Skeletal muscle satellite cell (primary cell): ENCODE data around the gene NHERF2.
A peak's percentile ranks its signal among the peaks of the same experiment; 100 is the strongest.

Experiments
- H3K27me3 ChIP-seq: 2 replicates; pipeline ENCODE4 v1.7.0; 2013; ENCODE audit warnings: low read length; ENCODE audit not compliant: control insufficient read depth, insufficient read depth
- H3K36me3 ChIP-seq: 2 replicates; pipeline ENCODE4 v1.7.0; 2013; ENCODE audit warnings: mild to moderate bottlenecking, control low read depth, low read length; ENCODE audit not compliant: insufficient read depth
- H3K4me1 ChIP-seq: 2 replicates; pipeline ENCODE4 v1.7.0; 2013; ENCODE audit warnings: low read length; ENCODE audit not compliant: control insufficient read depth, insufficient read depth
- H3K4me2 ChIP-seq: 2 replicates; pipeline ENCODE4 v1.7.0; 2013; ENCODE audit warnings: mild to moderate bottlenecking, low read length
- H3K4me3 ChIP-seq: 2 replicates; pipeline ENCODE4 v1.7.0; 2013; ENCODE audit warnings: low read length
- H3K9ac ChIP-seq: 2 replicates; pipeline ENCODE4 v1.7.0; 2013; ENCODE audit warnings: mild to moderate bottlenecking, low read depth, low read length, moderate library complexity
- H3K9me3 ChIP-seq: replicated peaks from 2 replicates; pipeline ENCODE4 v1.7.0; 2013; ENCODE audit warnings: mild to moderate bottlenecking, control low read depth, low read length

Gene NHERF2

DNA sequence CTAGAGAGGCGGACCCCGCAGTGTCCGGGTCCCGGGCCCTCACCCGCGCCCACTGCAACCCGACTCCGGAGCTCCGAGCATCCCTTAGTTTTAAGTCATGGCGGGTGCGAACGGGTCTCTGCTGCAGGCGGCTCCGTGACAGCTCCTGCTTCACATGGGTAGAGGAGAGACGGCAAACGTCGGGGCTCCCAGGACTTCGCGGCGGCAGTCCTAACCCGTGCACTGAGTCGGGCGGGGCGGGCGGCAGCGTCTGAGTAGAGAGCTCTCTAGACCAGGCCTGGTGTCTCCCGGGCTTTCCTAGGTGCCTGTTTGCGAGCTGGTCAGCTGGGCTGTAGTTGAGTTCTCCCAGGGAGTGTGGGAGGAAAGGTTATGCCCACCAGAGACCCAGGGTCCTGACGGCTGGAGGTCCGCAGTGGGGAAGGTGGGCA lies 21.4 kb downstream of the NHERF2 start:
- H3K4me3 ChIP-seq: peak overlapping the region; percentile 93
- peaks cover 32% of the 10 kb centered on the region for H3K4me1 ChIP-seq
- no peaks in the 10 kb centered on the region for H3K27me3 ChIP-seq
- H3K9ac ChIP-seq: peak overlapping the region; percentile 87
- no peaks in the 10 kb centered on the region for H3K9me3 ChIP-seq
- peaks cover 25% of the 10 kb centered on the region for H3K36me3 ChIP-seq
- H3K4me2 ChIP-seq: peak overlapping the region; percentile 94

DNA sequence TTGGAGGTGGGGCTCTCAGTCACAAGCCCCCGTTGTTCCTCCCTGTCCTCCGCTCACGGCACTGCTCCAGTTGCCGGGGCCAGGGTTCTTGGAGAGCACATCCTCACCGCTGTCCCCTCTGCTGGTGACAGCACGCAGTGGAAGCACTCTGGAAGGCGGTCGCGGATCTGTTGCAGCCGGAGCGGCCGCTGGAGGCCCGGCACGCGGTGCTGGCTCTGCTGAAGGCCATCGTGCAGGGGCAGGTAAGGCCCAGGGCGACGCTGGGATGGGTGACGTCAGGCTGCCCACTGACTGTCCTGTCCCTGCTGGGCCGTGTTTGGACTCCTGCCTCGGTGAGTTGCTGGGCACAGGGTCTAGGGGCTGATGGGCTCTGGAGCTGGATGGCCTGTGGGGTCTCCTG lies 26.5 kb downstream of the NHERF2 start:
- no peaks in the 10 kb centered on the region for H3K27me3 ChIP-seq
- no peak overlapping the region for H3K4me3 ChIP-seq
- no peak overlapping the region for H3K9ac ChIP-seq
- peaks cover 10% of the 10 kb centered on the region for H3K4me1 ChIP-seq
- no peak overlapping the region for H3K4me2 ChIP-seq
- peaks cover 59% of the 10 kb centered on the region for H3K36me3 ChIP-seq
- H3K9me3 ChIP-seq: no peaks in the 10 kb centered on the region

- no peaks in the 10 kb centered on the region for H3K9me3 ChIP-seq
- H3K4me1 ChIP-seq: peaks cover 4% of the 10 kb centered on the region
- no peaks in the 10 kb centered on the region for H3K27me3 ChIP-seq
- no peak overlapping the region for H3K9ac ChIP-seq
- no peak overlapping the region for H3K4me3 ChIP-seq
- H3K36me3 ChIP-seq: peaks cover 65% of the 10 kb centered on the region
- no peak overlapping the region for H3K4me2 ChIP-seq
Measured at GRCh38 chr16:2053897-2054296, 27.2 kb downstream of the NHERF2 start.

- Histone ChIP-seq H3K4me2 (no peak overlapping the region), H3K27me3 (no peaks in the 10 kb centered on the region), H3K36me3 (peaks cover 65% of the 10 kb centered on the region), H3K9me3 (no peaks in the 10 kb centered on the region), H3K9ac (no peak overlapping the region), H3K4me1 (no peaks in the 10 kb centered on the region), H3K4me3 (no peak overlapping the region)
Measured at GRCh38 chr16:2054543-2055245, 28.0 kb downstream of the NHERF2 start.

- no peaks in the 10 kb centered on the region for H3K27me3 ChIP-seq
- H3K9ac ChIP-seq: no peak overlapping the region
- no peaks in the 10 kb centered on the region for H3K4me1 ChIP-seq
- no peak overlapping the region for H3K4me2 ChIP-seq
- H3K9me3 ChIP-seq: no peaks in the 10 kb centered on the region
- peaks cover 71% of the 10 kb centered on the region for H3K36me3 ChIP-seq
- H3K4me3 ChIP-seq: no peak overlapping the region
Measured at GRCh38 chr16:2056077-2056476, 29.4 kb downstream of the NHERF2 start.

DNA sequence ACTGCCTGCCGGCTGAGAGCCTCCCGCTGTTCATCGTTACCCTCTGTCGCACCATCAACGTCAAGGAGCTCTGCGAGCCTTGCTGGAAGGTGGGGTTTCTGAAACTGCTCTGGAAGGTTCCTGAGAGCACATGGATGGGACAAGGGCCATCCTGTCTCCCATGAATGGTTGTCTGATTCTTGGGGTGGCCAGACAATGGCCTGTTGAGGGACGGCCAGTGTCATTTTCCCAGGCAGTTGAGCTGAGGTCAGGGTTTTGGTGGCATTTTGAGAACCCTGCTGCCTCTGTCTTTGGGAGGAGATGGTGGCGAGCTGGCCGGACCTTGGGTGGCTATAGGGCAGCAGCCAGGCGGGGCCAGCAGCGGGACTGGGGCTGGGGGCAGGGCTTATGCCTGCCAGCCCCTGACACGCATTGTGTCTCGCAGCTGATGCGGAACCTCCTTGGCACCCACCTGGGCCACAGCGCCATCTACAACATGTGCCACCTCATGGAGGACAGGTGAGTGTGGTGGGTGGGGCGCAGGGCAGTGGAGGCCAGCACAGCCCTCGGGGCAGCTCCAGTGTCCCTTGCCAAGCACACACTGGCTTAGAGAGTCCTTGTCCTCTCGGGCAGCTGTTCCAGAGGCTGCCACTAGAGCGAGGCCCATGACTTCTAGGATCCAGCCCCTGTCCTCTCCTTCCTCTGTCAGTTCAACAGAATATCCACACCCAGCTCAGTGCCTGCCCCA lies 30.1 kb downstream of the NHERF2 start:
- no peak overlapping the region for H3K9ac ChIP-seq
- no peak overlapping the region for H3K4me2 ChIP-seq
- peaks cover 67% of the 10 kb centered on the region for H3K36me3 ChIP-seq
- H3K4me3 ChIP-seq: no peak overlapping the region
- H3K4me1 ChIP-seq: no peaks in the 10 kb centered on the region
- no peaks in the 10 kb centered on the region for H3K27me3 ChIP-seq
- no peaks in the 10 kb centered on the region for H3K9me3 ChIP-seq

- no peaks in the 10 kb centered on the region for H3K4me1 ChIP-seq
- H3K9me3 ChIP-seq: no peaks in the 10 kb centered on the region
- no peak overlapping the region for H3K9ac ChIP-seq
- no peak overlapping the region for H3K4me2 ChIP-seq
- H3K4me3 ChIP-seq: no peak overlapping the region
- H3K36me3 ChIP-seq: peaks cover 66% of the 10 kb centered on the region
- H3K27me3 ChIP-seq: no peaks in the 10 kb centered on the region
Measured at GRCh38 chr16:2057438-2057837, 30.7 kb downstream of the NHERF2 start.

DNA sequence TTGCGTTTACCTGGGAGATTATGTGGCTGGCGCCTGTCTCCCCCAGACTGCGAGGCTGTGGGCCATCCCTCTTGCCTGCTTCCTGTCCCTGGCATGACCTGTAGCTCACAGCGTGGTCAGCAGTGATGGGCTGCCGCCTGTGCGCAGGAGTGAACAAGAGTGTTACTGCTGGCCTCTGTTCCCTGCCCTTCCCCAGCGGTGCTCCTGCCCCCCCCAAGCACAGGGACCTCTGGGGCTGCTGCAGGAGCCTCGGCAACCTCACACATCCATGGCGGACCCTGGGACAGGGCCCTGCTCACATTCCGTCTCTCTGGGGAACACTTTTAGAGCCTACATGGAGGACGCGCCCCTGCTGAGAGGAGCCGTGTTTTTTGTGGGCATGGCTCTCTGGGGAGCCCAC lies 31.7 kb downstream of the NHERF2 start:
- Histone ChIP-seq H3K9ac (no peak overlapping the region), H3K27me3 (no peaks in the 10 kb centered on the region), H3K4me2 (no peak overlapping the region), H3K4me3 (no peak overlapping the region), H3K9me3 (no peaks in the 10 kb centered on the region), H3K4me1 (no peaks in the 10 kb centered on the region), H3K36me3 (peaks cover 65% of the 10 kb centered on the region)

- no peaks in the 10 kb centered on the region for H3K9me3 ChIP-seq
- H3K36me3 ChIP-seq: peaks cover 65% of the 10 kb centered on the region
- H3K9ac ChIP-seq: no peak overlapping the region
- no peaks in the 10 kb centered on the region for H3K27me3 ChIP-seq
- H3K4me2 ChIP-seq: no peak overlapping the region
- no peak overlapping the region for H3K4me3 ChIP-seq
- H3K4me1 ChIP-seq: no peaks in the 10 kb centered on the region
Measured at GRCh38 chr16:2058872-2059271, 32.2 kb downstream of the NHERF2 start.

- Histone ChIP-seq H3K9me3 (no peaks in the 10 kb centered on the region), H3K27me3 (no peaks in the 10 kb centered on the region), H3K36me3 (peaks cover 64% of the 10 kb centered on the region), H3K4me3 (no peak overlapping the region), H3K4me1 (no peaks in the 10 kb centered on the region), H3K4me2 (no peak overlapping the region), H3K9ac (no peak overlapping the region)
Measured at GRCh38 chr16:2060346-2060745, 33.6 kb downstream of the NHERF2 start.

- H3K4me2 ChIP-seq: no peak overlapping the region
- H3K27me3 ChIP-seq: no peaks in the 10 kb centered on the region
- H3K4me1 ChIP-seq: no peaks in the 10 kb centered on the region
- no peak overlapping the region for H3K4me3 ChIP-seq
- H3K9ac ChIP-seq: no peak overlapping the region
- no peaks in the 10 kb centered on the region for H3K9me3 ChIP-seq
- peaks cover 71% of the 10 kb centered on the region for H3K36me3 ChIP-seq
Measured at GRCh38 chr16:2061023-2061422, 34.3 kb downstream of the NHERF2 start.

DNA sequence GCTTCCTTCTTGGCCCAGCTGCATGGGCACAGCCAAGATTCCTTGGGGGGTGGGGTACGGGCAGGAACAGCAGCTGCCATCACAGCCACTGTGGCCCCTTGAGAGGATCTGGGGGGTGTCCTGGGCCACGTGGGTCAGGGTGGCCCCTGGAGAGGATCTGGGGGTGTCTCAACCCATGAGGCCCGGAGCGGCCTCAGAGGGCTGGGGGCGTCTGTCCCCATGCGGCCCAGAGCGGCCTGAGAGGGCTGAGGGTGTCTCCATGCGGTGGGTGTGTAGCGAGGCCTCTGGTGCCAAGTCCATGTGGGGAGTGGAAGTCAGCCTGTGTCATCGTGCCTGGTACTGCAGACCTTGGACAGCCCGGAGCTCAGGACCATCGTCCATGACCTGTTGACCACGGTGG lies 34.8 kb downstream of the NHERF2 start:
- Histone ChIP-seq H3K4me2 (no peak overlapping the region), H3K4me3 (no peak overlapping the region), H3K36me3 (peaks cover 70% of the 10 kb centered on the region), H3K9me3 (no peaks in the 10 kb centered on the region), H3K9ac (no peak overlapping the region), H3K27me3 (no peaks in the 10 kb centered on the region), H3K4me1 (no peaks in the 10 kb centered on the region)
